ENCODE results near the gene CATSPERE. TPM values are rescaled to one million over a fixed set of nuclear protein-coding genes. Genes with fewer than 3 reads are reported as not detected.

CATSPERE gene
- total RNA-seq, 1 donor from 2014 or later = 0.86 TPM

DNA sequence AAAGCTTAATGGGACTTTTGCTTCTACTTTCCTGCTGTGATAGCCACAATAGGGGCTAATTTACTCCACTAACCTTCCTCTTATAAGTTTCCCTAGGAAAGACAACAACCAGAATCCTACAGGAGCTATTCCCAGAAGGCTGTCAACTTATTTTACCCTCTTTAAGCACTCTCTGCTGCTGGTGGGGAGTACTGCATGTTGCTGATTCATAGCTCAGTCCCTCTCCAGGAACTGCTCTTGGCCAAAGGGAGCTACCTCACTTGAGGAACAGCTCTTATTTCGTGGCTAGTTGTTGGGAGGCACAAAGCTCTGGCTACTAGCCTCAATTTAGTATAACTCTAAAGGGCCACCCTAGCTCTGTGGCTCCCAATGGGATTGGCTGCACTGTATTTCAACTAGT lies 46.5 kb upstream of the CATSPERE start:
- H4K20me1 ChIP-seq (ENCODE audit: low read depth) = no peaks in the 10 kb centered on the region
- DNase-seq (ENCODE audit: low spot score) = peak; percentile 29
- Mint-ChIP-seq H3K27ac (no peak overlapping the region), H3K27me3 (ENCODE audit: insufficient read depth, low read depth) (no peaks in the 10 kb centered on the region), H3K36me3 (peaks cover 41% of the 10 kb centered on the region), H3K4me1 (no peaks in the 10 kb centered on the region), H3K9me3 (no peaks in the 10 kb centered on the region), H3K4me3 (no peak overlapping the region)
- H3K27ac ChIP-seq = peak overlapping the region; percentile 77
- TF ChIP-seq EZH2phosphoT487 (IDR thresholded peaks at IDR 0.05) = no peak
- TF ChIP-seq CTCF (IDR thresholded peaks at IDR 0.05) = peak; percentile 26
- no peak for TF ChIP-seq EZH2 (IDR thresholded peaks at IDR 0.05)
- H3K4me3 ChIP-seq = no peak overlapping the region
- peaks cover 14% of the 10 kb centered on the region for H3K36me3 ChIP-seq
- H3K27me3 ChIP-seq = no peaks in the 10 kb centered on the region
- H3F3A ChIP-seq (ENCODE audit: low read depth) = peaks cover 20% of the 10 kb centered on the region
- H3K9me3 ChIP-seq (ENCODE audit: low read depth) = no peaks in the 10 kb centered on the region
- no peak overlapping the region for H2AFZ ChIP-seq (replicated peaks)
- no peak overlapping the region for H3K9ac ChIP-seq
- H3K4me2 ChIP-seq = no peak overlapping the region
- H3K79me2 ChIP-seq (ENCODE audit: low read depth) = no peaks in the 10 kb centered on the region
- peaks cover 12% of the 10 kb centered on the region for H3K4me1 ChIP-seq

DNA sequence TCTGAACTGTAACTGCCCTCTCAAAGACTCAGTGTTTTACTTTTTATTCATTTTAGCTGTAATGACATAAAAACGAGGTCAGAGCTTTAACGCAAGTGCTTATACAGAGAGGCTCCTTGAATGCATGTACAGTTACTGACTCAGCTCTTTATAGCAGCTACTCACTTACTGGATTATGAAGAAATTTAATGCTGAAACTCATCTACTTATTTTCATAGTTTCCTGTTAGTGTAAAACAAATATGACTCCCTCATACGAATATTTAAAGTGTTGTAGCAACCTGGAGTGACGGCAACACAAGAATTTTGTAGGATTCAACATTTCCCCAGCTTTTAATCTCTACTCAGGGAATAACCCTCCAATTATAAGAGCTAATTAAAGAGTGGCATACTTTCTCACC lies 42.0 kb upstream of the CATSPERE start:
- H4K20me1 ChIP-seq (ENCODE audit: low read depth) = no peaks in the 10 kb centered on the region
- peaks cover 23% of the 10 kb centered on the region for H3K36me3 ChIP-seq
- no peak for TF ChIP-seq EZH2phosphoT487 (IDR thresholded peaks at IDR 0.05)
- no peak for TF ChIP-seq EZH2 (IDR thresholded peaks at IDR 0.05)
- no peak for TF ChIP-seq CTCF (IDR thresholded peaks at IDR 0.05)
- no peak overlapping the region for H2AFZ ChIP-seq (replicated peaks)
- Mint-ChIP-seq H3K36me3 (peaks cover 30% of the 10 kb centered on the region), H3K27me3 (ENCODE audit: insufficient read depth, low read depth) (no peaks in the 10 kb centered on the region), H3K27ac (no peak overlapping the region), H3K4me3 (no peak overlapping the region), H3K4me1 (no peaks in the 10 kb centered on the region), H3K9me3 (no peaks in the 10 kb centered on the region)
- peaks cover 8% of the 10 kb centered on the region for H3K4me1 ChIP-seq
- H3K27me3 ChIP-seq = no peaks in the 10 kb centered on the region
- no peaks in the 10 kb centered on the region for H3K79me2 ChIP-seq (ENCODE audit: low read depth)
- H3K27ac ChIP-seq = no peak overlapping the region
- H3K9ac ChIP-seq = no peak overlapping the region
- no peak overlapping the region for H3K4me2 ChIP-seq
- H3K4me3 ChIP-seq = no peak overlapping the region
- no peaks in the 10 kb centered on the region for H3K9me3 ChIP-seq (ENCODE audit: low read depth)
- H3F3A ChIP-seq (ENCODE audit: low read depth) = peaks cover 18% of the 10 kb centered on the region
- DNase-seq (ENCODE audit: low spot score) = no peak

DNA sequence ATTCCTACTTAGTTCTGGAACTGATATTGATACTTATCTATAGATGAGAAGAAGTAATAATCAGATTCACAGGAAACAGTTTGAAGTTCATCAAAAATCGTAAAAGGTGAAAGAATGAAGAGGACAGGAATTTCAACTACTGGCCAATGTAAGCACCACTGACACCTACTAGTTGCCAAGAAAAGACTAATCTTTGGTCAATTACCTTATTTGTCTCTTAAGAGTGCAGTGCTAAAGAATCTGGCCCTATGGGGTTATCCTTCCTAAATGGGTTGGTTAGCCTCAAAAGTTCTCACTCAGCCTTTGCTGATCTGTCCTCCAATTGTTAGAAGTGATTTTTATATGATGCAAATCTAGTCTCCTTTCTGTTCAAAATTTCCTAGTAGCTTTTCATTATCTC lies 38.9 kb upstream of the CATSPERE start:
- Mint-ChIP-seq H3K36me3 (peaks cover 15% of the 10 kb centered on the region), H3K4me3 (no peak overlapping the region), H3K27ac (no peak overlapping the region), H3K4me1 (no peaks in the 10 kb centered on the region), H3K9me3 (no peaks in the 10 kb centered on the region), H3K27me3 (ENCODE audit: insufficient read depth, low read depth) (no peaks in the 10 kb centered on the region)
- H3K4me3 ChIP-seq = no peak overlapping the region
- H2AFZ ChIP-seq (replicated peaks) = no peak overlapping the region
- peaks cover 4% of the 10 kb centered on the region for H3F3A ChIP-seq (ENCODE audit: low read depth)
- no peak overlapping the region for H3K4me2 ChIP-seq
- H3K27ac ChIP-seq = no peak overlapping the region
- no peaks in the 10 kb centered on the region for H3K4me1 ChIP-seq
- no peaks in the 10 kb centered on the region for H3K9me3 ChIP-seq (ENCODE audit: low read depth)
- no peaks in the 10 kb centered on the region for H3K27me3 ChIP-seq
- H3K36me3 ChIP-seq = peaks cover 27% of the 10 kb centered on the region
- no peaks in the 10 kb centered on the region for H3K79me2 ChIP-seq (ENCODE audit: low read depth)
- no peak for DNase-seq (ENCODE audit: low spot score)
- no peaks in the 10 kb centered on the region for H4K20me1 ChIP-seq (ENCODE audit: low read depth)
- no peak for TF ChIP-seq CTCF (IDR thresholded peaks at IDR 0.05)
- H3K9ac ChIP-seq = no peak overlapping the region

Data from neural progenitor cell (in vitro differentiated cells).